K562 (cell line): ENCODE measurements around the gene MYH9. TPM values are rescaled to one million over a fixed set of nuclear protein-coding genes. Genes with fewer than 3 reads are reported as not detected.

Experiments
- ATAC-seq: fragments of 200-7000 bp; cut with Tn5 transposase; 3 replicates; pipeline ENCODE4 v1.9.1; 2020; ENCODE audit warnings: moderate library complexity
- BruUV-seq: library from RNA; stranded (reverse); fragments of 400-500 nt; replicated peaks from 2 replicates; lab custom pipeline; 2021; lab: Mats Ljungman, UMichigan
- CTCF ChIA-PET: fragments of 300-600 bp; formaldehyde crosslinking; extraction: SDS; loops from one replicate; lab custom pipeline; 2021; ENCODE audit warnings: low intra/inter-chr PET ratio; lab: Yijun Ruan, JAX
- POLR2A ChIA-PET: fragments of 300-600, 350-650 bp; sonication (Branson Sonifier 250); formaldehyde crosslinking; extraction: SDS; loops from one replicate; lab custom pipeline; 2021; ENCODE audit warnings: antibody characterized with exemption, inconsistent platforms; lab: Yijun Ruan, JAX
- DNase-seq, 4 experiments: peaks; one replicate each; pipeline versions ENCODE4 v3.0.0 to v3.0.0-alpha.2; 2011 to 2018; ENCODE audit warnings: low spot score in 3 of 4, mixed read lengths in 3 of 4; ENCODE audit errors: extremely low read depth in 1 of 4
- FAIRE-seq: peaks from 2 replicates; lab custom pipeline; 2011; peaks lifted over from hg19 to GRCh38; lab: Jason Lieb, UNC
- H2AFZ ChIP-seq: 2 replicates; pipeline ENCODE4 v1.6.0; 2011; ENCODE audit warnings: low read depth, low read length, control low read depth, inconsistent platforms
- H3K27ac ChIP-seq: fragments of 200-600 bp; 3 replicates; pipeline ENCODE4 v1.8.0; 2011; ENCODE audit warnings: low read depth, mild to moderate bottlenecking, control low read depth, inconsistent platforms, low read length, moderate library complexity, mixed read lengths; ENCODE audit errors: extremely low read depth
- H3K27me3 ChIP-seq, 2 experiments: fragments of 300-600 bp in 1 of 2; 2 replicates in 1 of 2; 3 replicates in 1 of 2; pipeline versions ENCODE4 v1.6.0 to v1.8.0; 2011; ENCODE audit warnings: inconsistent platforms in 2 of 2, low read length in 2 of 2, mild to moderate bottlenecking in 1 of 2, mixed read lengths in 1 of 2, moderate library complexity in 1 of 2; ENCODE audit not compliant: control insufficient read depth in 2 of 2, insufficient read depth in 2 of 2
- H3K36me3 ChIP-seq: fragments of 300-600 bp; 3 replicates; pipeline ENCODE4 v1.8.0; 2011; ENCODE audit warnings: mild to moderate bottlenecking, low read length, inconsistent platforms; ENCODE audit not compliant: control insufficient read depth, insufficient read depth
- H3K4me1 ChIP-seq, 2 experiments: fragments of 200-600 bp in 1 of 2; replicated peaks in 1 of 2; 2 replicates in 1 of 2; 3 replicates in 1 of 2; pipeline versions ENCODE4 v1.5.1 to v1.8.0; 2011; ENCODE audit warnings: inconsistent platforms in 2 of 2, low read length in 2 of 2, mild to moderate bottlenecking in 1 of 2, mixed read lengths in 1 of 2, moderate library complexity in 1 of 2; ENCODE audit not compliant: control insufficient read depth in 2 of 2, insufficient read depth in 2 of 2
- H3K4me2 ChIP-seq: 2 replicates; pipeline ENCODE4 v1.6.1; 2011; ENCODE audit warnings: low read length, control low read depth, inconsistent platforms, mixed read lengths; ENCODE audit not compliant: insufficient read depth
- H3K4me3 ChIP-seq: fragments of 200-600 bp; sonication (generic), shearing (Covaris generic); 2 replicates; pipeline ENCODE4 v1.5.1; 2016; ENCODE audit warnings: control low read depth, inconsistent platforms
- H3K79me2 ChIP-seq: fragments of 200-600 bp; 3 replicates; pipeline ENCODE4 v1.8.0; 2011; ENCODE audit warnings: low read length, inconsistent platforms; ENCODE audit not compliant: control insufficient read depth, insufficient read depth
- H3K9ac ChIP-seq, 2 experiments: 2 replicates each; pipeline versions ENCODE4 v1.6.0 to v1.6.1; 2011; ENCODE audit warnings: low read depth in 2 of 2, low read length in 2 of 2, control low read depth in 1 of 2, inconsistent platforms in 1 of 2, mild to moderate bottlenecking in 1 of 2, mixed read lengths in 1 of 2; ENCODE audit not compliant: insufficient read depth in 1 of 2
- H3K9me1 ChIP-seq: one replicate; pipeline ENCODE4 v1.6.0; 2011; ENCODE audit warnings: inconsistent platforms, mild to moderate bottlenecking, low read length, moderate library complexity; ENCODE audit not compliant: control insufficient read depth, insufficient read depth
- H3K9me3 ChIP-seq: replicated peaks from 2 replicates; pipeline ENCODE4 v1.5.1; 2011; ENCODE audit warnings: low read depth, low read length, inconsistent platforms; ENCODE audit not compliant: control insufficient read depth, insufficient read depth
- H4K20me1 ChIP-seq: replicated peaks from 2 replicates; pipeline ENCODE4 v1.6.1; 2011; ENCODE audit warnings: low read length, inconsistent platforms, mixed read lengths; ENCODE audit not compliant: control insufficient read depth, insufficient read depth
- CREBBP ChIP-seq: IDR thresholded peaks from one replicate; pipeline ENCODE4 v1.6.1; 2012; ENCODE audit warnings: low read depth, mild to moderate bottlenecking, control low read depth, inconsistent platforms, low read length
- L3MBTL2 ChIP-seq: fragments of 450-650 bp; IDR thresholded peaks from 2 replicates; pipeline ENCODE4 v1.6.1; 2016; ENCODE audit warnings: mild to moderate bottlenecking, moderate library complexity
- SOX6 ChIP-seq: fragments of 450-650 bp; IDR thresholded peaks from 2 replicates; pipeline ENCODE4 v1.6.1; 2014; ENCODE audit warnings: mild to moderate bottlenecking
- TAF1 ChIP-seq: IDR thresholded peaks from 2 replicates; pipeline ENCODE4 v1.6.1; 2011; ENCODE audit warnings: mild to moderate bottlenecking, low read length, moderate library complexity; ENCODE audit not compliant: insufficient read depth, control insufficient read depth, severe bottlenecking; ENCODE audit errors: extremely low read depth
- TCF3 ChIP-seq: sonication (generic); formaldehyde crosslinking; IDR thresholded peaks from 2 replicates; pipeline ENCODE4 v1.4.0; 2020; ENCODE audit warnings: mild to moderate bottlenecking, missing genetic modification reagents
- THRAP3 ChIP-seq: fragments of 450-650 bp; IDR thresholded peaks from 2 replicates; pipeline ENCODE4 v1.6.1; 2016; ENCODE audit warnings: mild to moderate bottlenecking, inconsistent platforms, borderline replicate concordance
- ZC3H11A ChIP-seq: IDR thresholded peaks from 2 replicates; pipeline ENCODE4 v1.6.1; 2012; ENCODE audit warnings: low read depth, low read length, improper control_type of control experiment
- ZNF583 ChIP-seq: fragments of 250-450 bp; sonication (Bioruptor Pico); IDR thresholded peaks from 2 replicates; pipeline ENCODE4 v1.4.0; 2020
- WGBS: fragments of 100-300 bp; shearing (Covaris generic); methylation state at CpG from one replicate; pipeline ENCODE4 v1.1.6; 2016; ENCODE audit warnings: low coverage, mixed read lengths; ENCODE audit not compliant: insufficient coverage; ENCODE audit errors: missing lambda C conversion rate; 5-methylcytosine and 5-hydroxymethylcytosine counted together
- in situ Hi-C: fragments of 300-500 bp; cut with MboI; formaldehyde crosslinking; loops from 4 replicates; pipeline ENCODE4 v1.15.0; 2018; ENCODE audit warnings: inconsistent platforms, mixed read lengths
- intact Hi-C: fragments of 100-400 bp; cut with micrococcal nuclease; formaldehyde crosslinking; loops from 2 replicates; pipeline ENCODE4 v1.14.2; 2022
- polyA plus RNA-seq, 8 experiments: library from polyadenylated mRNA; depleted of rRNA in 4 of 8; stranded (reverse) in 5 of 8; unstranded in 3 of 8; fragments of >200 nt; fragmentation: Nextera tagmentation in 2 of 8; fragmentation: Illumina TruSeq in 1 of 8; extraction: Ambion mirVana in 2 of 8; extraction: Trizol in 1 of 8; gene quantifications; 2 replicates each; pipeline versions ENCODE4 v1.2.1 to v1.2.3, GENCODE V29; 2011 to 2014; ENCODE audit warnings: inconsistent platforms in 1 of 8, missing spikeins in 1 of 8
- total RNA-seq, 7 experiments: library from RNA; depleted of rRNA in 6 of 7; stranded (reverse); fragments of >200 nt in 6 of 7; fragmentation: Illumina TruSeq in 2 of 7; extraction: Trizol in 2 of 7; gene quantifications; 2 replicates each; pipeline versions ENCODE4 v1.2.1 to v1.2.3, GENCODE V29; 2011 to 2021; ENCODE audit warnings: low replicate concordance in 1 of 7

Gene MYH9
- total and polyA plus RNA-seq, 9 of the 15 experiments (the other 6 are each of a cell fraction or from before 2014, with no cell fraction given) = 0.71 to 111 (median 24.6) TPM

GRCh38 chr22:36247955-36248354, 139.8 kb downstream of the MYH9 start:
- CTCF ChIA-PET = no interaction called here
- in situ Hi-C loops (no loop called here), intact Hi-C loops (no loop called here)
- Histone ChIP-seq H4K20me1 (no peaks in the 10 kb centered on the region), H3K36me3 (no peaks in the 10 kb centered on the region), H3K4me3 (no peak overlapping the region), H3K79me2 (no peaks in the 10 kb centered on the region), H3K9me1 (no peaks in the 10 kb centered on the region), H3K27ac (no peak overlapping the region), H3K9ac (no peak overlapping the region), H3K9me3 (peaks cover 3% of the 10 kb centered on the region; the same call in 1 of the 2 replicates)
- no peak for DNase-seq
- POLR2A ChIA-PET = no interaction called here
- no TSS peak for BruUV-seq
- no peak for ATAC-seq
- no peak for FAIRE-seq
- TF ChIP-seq ZC3H11A (no peak), TCF3 (peak; percentile 24), SOX6 (peak; percentile 86), L3MBTL2 (0 out of 2 replicates have a peak, but pooled peaks have one; percentile 13)
- TF ChIP-seq, all 486 proteins: peak for 3
- Histone ChIP-seq H2AFZ (peak overlapping the region; percentile 8; the same call in 1 of the 2 replicates), H3K4me2 (no peak overlapping the region), H3K4me1 (peaks cover 3 to 8% of the 10 kb centered on the region in 2 experiments; a peak in 1 of 5 replicates), H3K27me3 (no peaks in the 10 kb centered on the region)
- WGBS = 14% methylated on average over 5 of the region's 5 CpGs

GRCh38 chr22:36246718-36247117, 141.0 kb downstream of the MYH9 start:
- Histone ChIP-seq H3K9me1 (no peaks in the 10 kb centered on the region), H3K4me1 (0 out of 5 replicates have a peak, but pooled peaks cover 0 to 4% of the 10 kb centered on the region in 2 experiments), H3K27ac (no peak overlapping the region), H3K4me3 (no peak overlapping the region), H3K79me2 (no peaks in the 10 kb centered on the region), H2AFZ (no peak overlapping the region), H4K20me1 (no peaks in the 10 kb centered on the region), H3K9ac (no peak overlapping the region), H3K4me2 (no peak overlapping the region), H3K36me3 (no peaks in the 10 kb centered on the region), H3K9me3 (peaks cover 5% of the 10 kb centered on the region; the same call in 1 of the 2 replicates), H3K27me3 (no peaks in the 10 kb centered on the region)
- in situ Hi-C loops = no loop called here
- 25% methylated on average over 3 of the region's 3 CpGs for WGBS
- intact Hi-C loops = no loop called here
- no peak for FAIRE-seq
- no TSS peak for BruUV-seq
- no peak for ATAC-seq
- no peak for DNase-seq
- POLR2A ChIA-PET = no interaction called here
- CTCF ChIA-PET = no interaction called here
- TF ChIP-seq TAF1 = no peak
- TF ChIP-seq CREBBP = no peak
- no peak for TF ChIP-seq THRAP3
- TF ChIP-seq ZNF583 = no peak
